GM12801 (cell line): ENCODE data around the gene MCIDAS.

Experiments used
- TF ChIP-seq, protein P1 (sequence below): IDR thresholded peaks from one replicate; pipeline ENCODE4 v1.5.1; 2011; ENCODE audit warnings: control low read depth; ENCODE audit not compliant: insufficient read length; ENCODE audit errors: extremely low read depth

The MCIDAS gene

DNA sequence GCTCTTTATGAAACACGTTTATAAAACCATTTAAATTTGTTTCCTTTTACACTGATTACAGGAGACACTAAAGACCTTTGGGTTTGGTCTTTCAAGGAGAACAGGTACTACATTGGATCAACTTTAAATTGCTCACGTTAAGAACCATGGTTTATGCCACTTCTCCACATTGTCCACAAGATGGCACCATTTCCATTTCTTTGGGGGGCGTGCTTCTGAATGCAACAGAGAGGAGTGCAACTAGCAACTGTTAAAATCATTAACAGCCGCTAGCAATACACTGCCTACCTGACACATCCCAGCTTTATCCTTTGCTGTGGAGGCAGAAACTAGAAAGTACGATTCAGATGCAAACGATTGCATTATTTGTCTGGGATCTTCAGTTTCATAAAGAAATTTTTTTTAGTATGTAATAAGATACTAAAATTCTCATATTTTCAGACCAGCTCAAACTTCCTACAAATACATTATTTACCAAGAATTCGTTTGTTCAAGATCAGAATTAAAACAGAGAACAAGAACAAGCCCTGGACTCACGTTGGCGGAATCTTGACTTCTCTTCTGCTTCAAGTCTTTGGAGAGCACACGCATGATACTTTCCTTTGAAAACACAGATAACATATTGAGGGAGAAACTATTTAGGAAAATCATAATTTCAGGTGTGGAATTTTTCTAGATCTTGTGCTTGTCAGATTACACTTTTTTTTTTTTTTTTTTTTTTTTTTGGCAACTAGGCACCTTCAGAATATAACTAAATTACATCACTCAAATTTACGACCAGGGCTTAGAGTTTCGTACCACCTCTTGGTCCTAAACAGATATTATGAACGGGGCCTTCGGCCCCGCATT, 54.8 kb downstream of the MCIDAS start:
- TF ChIP-seq, protein P1, sequence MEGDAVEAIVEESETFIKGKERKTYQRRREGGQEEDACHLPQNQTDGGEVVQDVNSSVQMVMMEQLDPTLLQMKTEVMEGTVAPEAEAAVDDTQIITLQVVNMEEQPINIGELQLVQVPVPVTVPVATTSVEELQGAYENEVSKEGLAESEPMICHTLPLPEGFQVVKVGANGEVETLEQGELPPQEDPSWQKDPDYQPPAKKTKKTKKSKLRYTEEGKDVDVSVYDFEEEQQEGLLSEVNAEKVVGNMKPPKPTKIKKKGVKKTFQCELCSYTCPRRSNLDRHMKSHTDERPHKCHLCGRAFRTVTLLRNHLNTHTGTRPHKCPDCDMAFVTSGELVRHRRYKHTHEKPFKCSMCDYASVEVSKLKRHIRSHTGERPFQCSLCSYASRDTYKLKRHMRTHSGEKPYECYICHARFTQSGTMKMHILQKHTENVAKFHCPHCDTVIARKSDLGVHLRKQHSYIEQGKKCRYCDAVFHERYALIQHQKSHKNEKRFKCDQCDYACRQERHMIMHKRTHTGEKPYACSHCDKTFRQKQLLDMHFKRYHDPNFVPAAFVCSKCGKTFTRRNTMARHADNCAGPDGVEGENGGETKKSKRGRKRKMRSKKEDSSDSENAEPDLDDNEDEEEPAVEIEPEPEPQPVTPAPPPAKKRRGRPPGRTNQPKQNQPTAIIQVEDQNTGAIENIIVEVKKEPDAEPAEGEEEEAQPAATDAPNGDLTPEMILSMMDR, result no peak

DNA sequence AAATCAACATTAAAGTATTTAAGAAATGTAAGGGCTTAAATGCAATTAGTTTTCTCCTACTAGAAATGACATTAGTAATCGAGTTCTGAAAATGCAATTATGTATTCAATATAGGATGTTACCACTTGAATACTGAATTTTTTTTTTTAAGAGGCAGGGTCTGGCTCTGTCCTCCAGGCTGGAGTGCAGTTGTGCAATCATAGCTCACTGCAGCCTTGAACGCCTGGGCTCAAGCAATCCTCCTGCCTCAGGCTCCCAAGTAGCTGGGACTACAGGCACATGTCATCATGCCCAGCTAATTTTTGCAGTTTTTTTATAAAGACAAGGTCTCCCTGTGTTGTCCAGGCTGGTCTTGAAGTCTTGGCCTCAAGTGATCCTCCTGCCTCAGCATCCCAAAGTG, 55.6 kb downstream of the MCIDAS start:
- TF ChIP-seq, protein P1, result no peak
